Measurements from ENCODE around the gene FMO5. TPM values are rescaled to one million over a fixed set of nuclear protein-coding genes. Genes with fewer than 3 reads are reported as not detected.

The FMO5 gene
- polyA plus RNA-seq, 1 donor from 2014 or later: not detected

GRCh38 chr1:147236959-147237791 lies 12.0 kb upstream of the FMO5 start:
- Histone ChIP-seq H4K20me1 (ENCODE audit: insufficient read depth) (no peaks in the 10 kb centered on the region), H2AFZ (ENCODE audit: low read depth, low read length) (no peak overlapping the region), H3K9me3 (ENCODE audit: low read length) (peaks cover 3% of the 10 kb centered on the region), H3K4me3 (ENCODE audit: low read length) (no peak overlapping the region), H3F3A (ENCODE audit: insufficient read depth, low read length, poor library complexity, severe bottlenecking) (no peaks in the 10 kb centered on the region), H3K36me3 (ENCODE audit: insufficient read depth, low read length) (no peaks in the 10 kb centered on the region), H3K27ac (ENCODE audit: low read length) (no peak overlapping the region), H3K27me3 (ENCODE audit: insufficient read depth, low read depth, low read length) (no peaks in the 10 kb centered on the region), H3K4me2 (ENCODE audit: low read length) (no peak overlapping the region), H3K9me2 (ENCODE audit: insufficient read depth, low read length) (no peaks in the 10 kb centered on the region), H3K9ac (ENCODE audit: low read length) (no peak overlapping the region), H3K79me2 (replicated peaks; ENCODE audit: insufficient read depth, low read length) (no peaks in the 10 kb centered on the region)
- TF ChIP-seq SMC3 (conservative IDR thresholded peaks at IDR 0.05; ENCODE audit: poor library complexity) (no peak), REST (IDR thresholded peaks at IDR 0.05; ENCODE audit: borderline replicate concordance) (no peak), RAD21 (conservative IDR thresholded peaks at IDR 0.05) (no peak), POLR2AphosphoS5 (IDR thresholded peaks at IDR 0.05) (no peak), MXI1 (conservative IDR thresholded peaks at IDR 0.05; ENCODE audit: poor library complexity, severe bottlenecking) (no peak), TAF1 (IDR thresholded peaks at IDR 0.05; ENCODE audit: low read depth) (no peak), CTCF (IDR thresholded peaks at IDR 0.05; ENCODE audit: poor library complexity, severe bottlenecking) (no peak), EP300 (conservative IDR thresholded peaks at IDR 0.05; ENCODE audit: poor library complexity, severe bottlenecking) (no peak), EZH2 (IDR thresholded peaks at IDR 0.05; ENCODE audit: borderline replicate concordance, insufficient read depth, low read length, poor library complexity, severe bottlenecking) (no peak)

- H3F3A ChIP-seq (ENCODE audit: insufficient read depth, low read length, poor library complexity, severe bottlenecking): no peaks in the 10 kb centered on the region
- H3K9ac ChIP-seq (ENCODE audit: low read length): no peak overlapping the region
- H2AFZ ChIP-seq (ENCODE audit: low read depth, low read length): no peak overlapping the region
- H3K27me3 ChIP-seq (ENCODE audit: insufficient read depth, low read depth, low read length): no peaks in the 10 kb centered on the region
- H3K9me3 ChIP-seq (ENCODE audit: low read length): peaks cover 3% of the 10 kb centered on the region
- no peaks in the 10 kb centered on the region for H4K20me1 ChIP-seq (ENCODE audit: insufficient read depth)
- H3K4me2 ChIP-seq (ENCODE audit: low read length): no peak overlapping the region
- no peak overlapping the region for H3K27ac ChIP-seq (ENCODE audit: low read length)
- H3K4me3 ChIP-seq (ENCODE audit: low read length): no peak overlapping the region
- TF ChIP-seq EP300 (conservative IDR thresholded peaks at IDR 0.05; ENCODE audit: poor library complexity, severe bottlenecking): no peak
- TF ChIP-seq CTCF (IDR thresholded peaks at IDR 0.05; ENCODE audit: poor library complexity, severe bottlenecking): no peak
- TF ChIP-seq SMC3 (conservative IDR thresholded peaks at IDR 0.05; ENCODE audit: poor library complexity): no peak
- no peak for TF ChIP-seq REST (IDR thresholded peaks at IDR 0.05; ENCODE audit: borderline replicate concordance)
- no peak for TF ChIP-seq POLR2AphosphoS5 (IDR thresholded peaks at IDR 0.05)
- no peak for TF ChIP-seq TAF1 (IDR thresholded peaks at IDR 0.05; ENCODE audit: low read depth)
- TF ChIP-seq RAD21 (conservative IDR thresholded peaks at IDR 0.05): no peak
- TF ChIP-seq EZH2 (IDR thresholded peaks at IDR 0.05; ENCODE audit: borderline replicate concordance, insufficient read depth, low read length, poor library complexity, severe bottlenecking): no peak
- TF ChIP-seq MXI1 (conservative IDR thresholded peaks at IDR 0.05; ENCODE audit: poor library complexity, severe bottlenecking): no peak
- no peaks in the 10 kb centered on the region for H3K36me3 ChIP-seq (ENCODE audit: insufficient read depth, low read length)
- H3K79me2 ChIP-seq (replicated peaks; ENCODE audit: insufficient read depth, low read length): no peaks in the 10 kb centered on the region
- no peaks in the 10 kb centered on the region for H3K9me2 ChIP-seq (ENCODE audit: insufficient read depth, low read length)
Observed at GRCh38 chr1:147236448-147236847, 11.3 kb upstream of the FMO5 start.
